Superior temporal gyrus (tissue), 1 donor: ENCODE data around the gene ADM2.

Experiments used
- DNase-seq: peaks from one replicate; pipeline ENCODE4 v3.0.0-alpha.2; 2016; ENCODE audit errors: extremely low spot score

Gene ADM2

DNA sequence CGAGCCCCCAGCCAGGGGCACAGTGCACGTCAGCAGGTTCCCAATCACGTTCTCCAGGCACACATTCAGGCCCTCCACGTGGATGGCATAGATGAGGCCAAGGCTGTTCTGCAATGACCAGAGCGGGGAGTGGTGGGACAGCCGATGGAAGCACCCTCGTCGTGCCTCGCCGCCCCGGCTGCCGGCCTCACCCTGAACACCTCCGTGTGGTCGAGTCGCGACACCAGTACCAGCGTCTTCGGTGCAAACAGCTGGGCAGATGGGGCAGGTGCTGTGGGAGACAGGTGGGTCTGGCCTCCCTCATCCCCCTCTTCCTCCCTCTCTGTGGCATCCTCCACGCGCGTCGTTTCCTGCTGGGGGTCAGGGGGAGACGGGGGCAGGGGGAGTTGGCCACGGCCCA is 14.0 kb upstream of the ADM2 start:
- no peak for DNase-seq

GRCh38 chr22:50467773-50468440 is 13.4 kb upstream of the ADM2 start:
- DNase-seq: no peak

DNA sequence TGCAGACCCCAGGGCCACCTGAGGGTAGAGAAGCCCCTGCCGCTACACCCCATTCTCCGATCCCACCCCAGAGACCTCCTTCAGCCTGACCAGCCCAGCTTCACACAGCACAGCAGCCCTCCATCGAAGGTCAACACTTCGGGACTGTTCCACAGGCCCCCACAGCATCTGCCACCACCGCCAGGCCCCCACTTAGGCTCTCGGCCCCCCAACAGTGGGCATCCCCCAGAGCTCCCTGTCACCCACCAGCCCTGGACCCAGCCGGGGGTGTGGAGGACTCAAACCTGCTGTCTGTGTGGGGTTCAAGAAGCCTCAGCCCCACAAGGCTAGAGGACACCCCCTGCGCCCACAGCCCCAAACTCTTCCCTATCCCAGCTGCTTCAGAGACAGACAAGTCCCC is 12.7 kb upstream of the ADM2 start:
- no peak for DNase-seq

DNA sequence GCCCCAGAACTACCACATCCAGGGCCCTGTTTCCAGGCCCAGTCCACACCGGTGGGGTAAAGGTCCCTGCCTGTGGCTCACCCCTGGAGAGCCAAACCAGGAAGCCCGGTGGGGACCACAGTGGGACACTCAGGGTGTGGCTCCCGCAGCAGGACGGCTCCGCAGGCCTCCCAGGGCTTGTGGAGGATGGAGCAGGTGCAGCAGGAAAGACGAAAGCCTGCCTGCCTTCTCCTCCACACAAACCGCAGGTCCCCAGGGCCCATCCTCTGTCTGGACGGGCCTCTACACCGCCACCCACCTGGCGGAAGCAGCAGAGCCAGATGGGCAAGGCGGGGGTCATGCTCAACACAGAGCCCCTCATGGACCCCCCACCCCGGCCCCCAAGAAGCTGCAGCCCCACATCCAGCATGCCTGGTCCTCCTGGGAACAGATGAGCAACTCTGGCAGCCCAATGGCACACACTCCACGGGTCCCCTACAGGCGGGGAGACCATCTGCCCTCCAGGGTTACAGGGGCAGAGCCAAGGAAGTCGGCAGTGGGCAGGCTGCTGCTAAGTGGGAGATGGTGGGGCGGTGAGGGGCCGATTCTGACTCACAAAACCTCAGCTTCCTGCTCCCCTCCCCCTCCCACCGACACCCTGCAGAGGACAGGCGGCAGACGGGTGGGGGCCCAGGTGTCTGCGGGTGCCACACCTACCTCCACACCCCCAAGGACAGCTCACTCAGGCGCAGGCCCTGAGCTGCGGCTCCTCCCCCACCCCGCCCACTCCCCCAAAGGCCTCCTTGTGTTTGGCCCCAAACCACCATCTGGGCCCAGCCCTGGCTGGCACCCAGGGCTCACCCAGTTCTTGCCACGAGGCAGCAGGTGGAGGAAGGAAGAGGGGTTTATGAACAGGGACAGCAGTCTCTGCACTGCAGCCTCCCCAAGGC is 11.7 kb upstream of the ADM2 start:
- DNase-seq: no peak

- no peak for DNase-seq
These were observed 10.9 kb upstream of the ADM2 start for GRCh38 chr22:50470491-50470890.

- peak; percentile 81 for DNase-seq
These were observed 10.0 kb upstream of the ADM2 start for GRCh38 chr22:50471197-50471847.

- DNase-seq: no peak
These were observed 9.4 kb upstream of the ADM2 start for GRCh38 chr22:50471962-50472361.

DNA sequence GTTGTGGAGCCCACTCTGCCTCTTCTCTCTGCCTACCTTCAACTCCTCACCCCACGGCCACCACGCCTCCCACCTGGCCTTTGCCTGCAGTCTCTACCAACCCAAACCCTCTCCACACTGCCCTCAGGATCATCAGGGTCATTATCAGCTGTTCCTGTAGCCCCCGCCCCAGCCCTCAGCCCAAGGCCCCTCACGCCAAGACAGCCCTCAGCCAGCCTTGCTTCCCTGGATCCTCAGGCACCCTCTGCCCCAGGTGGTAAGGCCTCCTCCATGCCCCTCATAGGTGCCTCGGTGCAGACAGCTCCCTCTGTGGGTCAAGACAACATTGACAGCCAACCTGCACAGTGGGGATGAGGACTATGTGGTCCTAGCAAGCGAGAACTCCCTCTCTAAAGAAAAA is 8.3 kb upstream of the ADM2 start:
- DNase-seq: no peak

DNA sequence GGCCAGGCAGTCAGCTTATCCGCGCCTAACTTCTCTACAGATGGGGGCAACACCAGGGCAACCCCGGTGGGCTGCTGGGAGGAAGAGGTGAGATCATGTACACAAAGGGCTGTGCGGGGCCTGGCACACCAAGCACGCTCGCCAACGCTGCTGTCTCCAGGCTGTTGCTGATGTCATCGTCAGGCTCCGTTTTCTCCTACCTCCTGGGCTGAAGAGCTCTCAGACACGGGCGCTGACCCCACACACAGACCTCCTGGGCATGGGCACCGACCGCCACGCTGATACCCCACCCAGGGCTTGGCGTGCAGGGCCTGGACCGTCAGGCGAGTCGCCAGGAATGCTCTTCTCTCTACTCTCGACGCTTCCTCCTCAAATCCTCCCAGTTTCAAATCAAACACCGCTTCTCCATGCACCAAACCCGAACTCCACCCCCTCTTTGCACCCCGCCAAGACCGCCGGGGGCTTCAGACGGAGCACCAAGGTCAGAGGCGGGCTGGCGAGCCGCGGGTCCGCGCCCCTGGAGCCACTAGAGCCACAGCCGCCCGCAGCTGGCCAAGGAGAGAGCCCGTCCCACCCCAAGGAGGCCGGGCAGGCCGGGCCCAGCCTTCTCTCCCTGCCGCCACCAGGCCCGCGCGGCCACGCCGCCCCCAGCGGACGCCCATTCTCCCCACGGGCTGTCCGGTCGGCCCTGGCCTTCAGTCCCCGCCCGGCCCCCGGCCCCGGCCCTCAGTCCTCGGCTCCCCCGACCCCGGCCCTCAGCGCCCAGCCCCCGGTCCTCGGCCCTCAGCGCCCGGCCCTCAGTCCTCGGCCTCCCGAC is 7.3 kb upstream of the ADM2 start:
- no peak for DNase-seq

- DNase-seq: peak; percentile 92
These were observed 6.4 kb upstream of the ADM2 start, which contains the start of gene SBF1 for GRCh38 chr22:50474710-50475651. Gene SBF1, minus strand, starts transcription at chr22:50475035. Its CDS starts 195 bp downstream, at chr22:50474840.

DNA sequence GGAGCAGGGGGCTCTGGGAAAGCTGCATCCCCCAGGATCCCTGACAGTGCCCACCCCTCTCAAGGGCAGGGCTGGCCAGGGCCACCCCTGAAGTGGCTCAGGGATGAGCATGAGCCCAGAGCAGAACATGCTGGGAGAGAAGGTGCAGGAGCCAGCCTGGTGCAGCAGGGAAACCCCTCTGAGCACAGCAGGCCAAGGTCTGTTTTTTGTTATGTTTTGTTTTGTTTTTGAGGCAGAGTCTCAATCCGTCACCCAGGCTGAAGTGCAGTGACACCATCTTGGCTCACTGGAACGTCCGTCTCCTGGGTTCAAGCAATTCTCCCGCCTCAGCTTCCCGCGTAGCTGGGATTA is 5.7 kb upstream of the ADM2 start:
- no peak for DNase-seq

GRCh38 chr22:50476868-50477267 is 4.5 kb upstream of the ADM2 start:
- no peak for DNase-seq

DNA sequence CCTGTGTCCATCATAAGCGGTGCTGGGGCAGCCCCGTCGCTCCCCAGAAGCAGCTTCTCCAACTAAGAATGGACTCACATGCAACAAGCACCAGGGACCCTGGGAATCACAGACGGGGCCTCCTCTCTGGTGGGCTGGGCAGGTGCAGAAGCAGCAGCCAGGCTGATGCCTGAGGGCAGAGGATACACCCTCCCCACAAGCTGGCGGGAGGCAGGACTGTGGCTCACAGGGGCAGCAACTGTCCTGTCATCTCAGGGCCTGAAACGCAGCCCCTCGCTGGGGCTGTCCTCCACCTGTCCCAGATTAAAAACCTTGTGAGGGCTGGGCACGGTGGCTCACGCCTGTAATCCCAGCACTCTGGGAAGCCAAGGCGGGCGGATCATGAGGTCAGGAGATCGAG is 3.4 kb upstream of the ADM2 start:
- no peak for DNase-seq

GRCh38 chr22:50479721-50480120 is 1.6 kb upstream of the ADM2 start:
- no peak for DNase-seq

- DNase-seq: no peak
These were observed 301 bp upstream of the ADM2 start for GRCh38 chr22:50481045-50481439.

DNA sequence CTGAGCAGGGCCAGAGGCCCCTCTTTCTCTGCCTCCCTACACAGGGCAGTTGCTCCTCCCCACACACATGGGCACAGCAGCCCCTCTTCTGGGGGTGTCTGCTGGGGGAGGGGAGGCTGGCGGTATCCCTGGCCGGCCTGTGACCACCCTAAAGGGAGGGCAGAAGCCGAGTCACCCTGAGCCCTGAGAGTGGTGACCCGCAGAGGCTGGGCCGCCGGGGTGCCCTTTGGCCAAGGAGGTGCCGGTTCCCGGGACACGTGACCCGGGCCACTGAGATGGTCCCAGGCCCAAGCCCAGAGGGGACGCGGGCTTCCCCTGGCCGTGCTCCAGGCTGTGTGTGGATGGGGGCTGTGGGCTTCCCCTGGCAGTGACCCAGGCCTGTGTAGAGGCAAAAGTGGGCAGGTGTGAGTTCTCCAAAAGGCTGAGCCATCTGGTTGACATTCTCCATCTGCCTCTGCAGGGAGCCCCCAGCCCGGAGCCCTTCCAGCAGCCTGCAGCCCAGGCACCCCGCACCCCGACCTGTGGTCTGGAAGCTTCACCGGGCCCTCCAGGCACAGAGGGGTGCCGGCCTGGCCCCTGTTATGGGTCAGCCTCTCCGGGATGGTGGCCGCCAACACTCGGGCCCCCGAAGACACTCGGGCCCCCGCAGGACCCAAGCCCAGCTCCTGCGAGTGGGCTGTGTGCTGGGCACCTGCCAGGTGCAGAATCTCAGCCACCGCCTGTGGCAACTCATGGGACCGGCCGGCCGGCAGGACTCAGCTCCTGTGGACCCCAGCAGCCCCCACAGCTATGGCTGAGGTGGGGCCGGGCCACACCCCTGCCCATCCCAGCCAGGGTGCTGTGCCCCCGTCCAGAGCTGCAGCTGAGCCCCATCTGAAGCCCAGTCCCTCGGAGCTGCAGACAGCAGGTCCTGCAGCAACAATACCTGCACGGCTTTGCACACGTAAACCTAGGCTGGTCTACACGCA is 1.0 kb downstream of the ADM2 start:
- DNase-seq: no peak

GRCh38 chr22:50483106-50483505 is 1.8 kb downstream of the ADM2 start:
- DNase-seq: no peak

- DNase-seq: no peak
These were observed 2.2 kb downstream of the ADM2 start for GRCh38 chr22:50483556-50483955.
